Measurements from ENCODE around the gene MNAT1. TPM values are rescaled to one million over a fixed set of nuclear protein-coding genes. Genes with fewer than 3 reads are reported as not detected.

The MNAT1 gene
- polyA plus RNA-seq, 1 of the 3 experiments (the other 2 are of a cell fraction), result 38.9 TPM

GRCh38 chr14:60998617-60999016 lies 264.1 kb downstream of the MNAT1 start:
- Histone ChIP-seq H3K36me3 (replicated peaks in 1 of 2; ENCODE audit: control insufficient read depth in 1 of 2, insufficient read depth in 2 of 2, low read length in 1 of 2) (peaks cover 9 to 23% of the 10 kb centered on the region in 2 experiments), H2AFZ (ENCODE audit: low read depth) (no peak overlapping the region), H3K4me1 (ENCODE audit: control insufficient read depth in 1 of 2, insufficient read depth in 2 of 2, low read depth in 1 of 2, low read length in 1 of 2) (no peaks in the 10 kb centered on the region), H3K9ac (no peak overlapping the region), H3K27me3 (ENCODE audit: insufficient read depth) (no peaks in the 10 kb centered on the region), H3K79me2 (ENCODE audit: insufficient read depth) (no peaks in the 10 kb centered on the region), H3K27ac (ENCODE audit: low read depth in 2 of 2, low read length in 1 of 2) (no peak overlapping the region), H3K4me2 (no peak overlapping the region), H3K4me3 (ENCODE audit: low read depth in 2 of 2, low read length in 1 of 2) (no peak overlapping the region), H3K9me3 (no peaks in the 10 kb centered on the region), H4K20me1 (ENCODE audit: insufficient read depth) (no peaks in the 10 kb centered on the region), H3K9me2 (no peaks in the 10 kb centered on the region), H3F3A (replicated peaks; ENCODE audit: insufficient read depth) (no peaks in the 10 kb centered on the region)
- 93% methylated on average over 9 of the region's 9 CpGs for WGBS (ENCODE audit: low lambda C conversion rate)
- no peak for DNase-seq
- ChIA-PET POLR2A (no interaction called here), CTCF (interaction anchor here (1.4 to 2.3 kb wide), 2 partner anchors 254 to 374 kb away, joined by 3 to 6 read pairs; no protein-coding TSS in a partner anchor)
- TF ChIP-seq, protein P1, sequence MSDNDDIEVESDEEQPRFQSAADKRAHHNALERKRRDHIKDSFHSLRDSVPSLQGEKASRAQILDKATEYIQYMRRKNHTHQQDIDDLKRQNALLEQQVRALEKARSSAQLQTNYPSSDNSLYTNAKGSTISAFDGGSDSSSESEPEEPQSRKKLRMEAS (IDR thresholded peaks at IDR 0.05; ENCODE audit: low read depth), result no peak
- no peak for TF ChIP-seq MXI1 (IDR thresholded peaks at IDR 0.05; ENCODE audit: low read depth, low read length)
- TF ChIP-seq, protein P2, sequence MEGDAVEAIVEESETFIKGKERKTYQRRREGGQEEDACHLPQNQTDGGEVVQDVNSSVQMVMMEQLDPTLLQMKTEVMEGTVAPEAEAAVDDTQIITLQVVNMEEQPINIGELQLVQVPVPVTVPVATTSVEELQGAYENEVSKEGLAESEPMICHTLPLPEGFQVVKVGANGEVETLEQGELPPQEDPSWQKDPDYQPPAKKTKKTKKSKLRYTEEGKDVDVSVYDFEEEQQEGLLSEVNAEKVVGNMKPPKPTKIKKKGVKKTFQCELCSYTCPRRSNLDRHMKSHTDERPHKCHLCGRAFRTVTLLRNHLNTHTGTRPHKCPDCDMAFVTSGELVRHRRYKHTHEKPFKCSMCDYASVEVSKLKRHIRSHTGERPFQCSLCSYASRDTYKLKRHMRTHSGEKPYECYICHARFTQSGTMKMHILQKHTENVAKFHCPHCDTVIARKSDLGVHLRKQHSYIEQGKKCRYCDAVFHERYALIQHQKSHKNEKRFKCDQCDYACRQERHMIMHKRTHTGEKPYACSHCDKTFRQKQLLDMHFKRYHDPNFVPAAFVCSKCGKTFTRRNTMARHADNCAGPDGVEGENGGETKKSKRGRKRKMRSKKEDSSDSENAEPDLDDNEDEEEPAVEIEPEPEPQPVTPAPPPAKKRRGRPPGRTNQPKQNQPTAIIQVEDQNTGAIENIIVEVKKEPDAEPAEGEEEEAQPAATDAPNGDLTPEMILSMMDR (IDR thresholded peaks at IDR 0.05), result no peak
- TF ChIP-seq ELF1 (IDR thresholded peaks at IDR 0.05), result no peak
- no peak for TF ChIP-seq TCF12 (IDR thresholded peaks at IDR 0.05)
- TF ChIP-seq SIN3A (IDR thresholded peaks at IDR 0.05; ENCODE audit: borderline replicate concordance, low read depth, low read length), result no peak
- TF ChIP-seq RCOR1 (IDR thresholded peaks at IDR 0.05; ENCODE audit: low read length), result no peak
- TF ChIP-seq RFX5 (IDR thresholded peaks at IDR 0.05; ENCODE audit: low read length), result no peak
- no peak for TF ChIP-seq EP300 (IDR thresholded peaks at IDR 0.05; ENCODE audit: borderline replicate concordance in 1 of 2, low read depth in 1 of 2, low read length in 1 of 2)
- TF ChIP-seq FOXJ3 (CRISPR knock-in tag; IDR thresholded peaks at IDR 0.05), result no peak
- no peak for TF ChIP-seq FOXM1 (IDR thresholded peaks at IDR 0.05; ENCODE audit: low read depth)

DNA sequence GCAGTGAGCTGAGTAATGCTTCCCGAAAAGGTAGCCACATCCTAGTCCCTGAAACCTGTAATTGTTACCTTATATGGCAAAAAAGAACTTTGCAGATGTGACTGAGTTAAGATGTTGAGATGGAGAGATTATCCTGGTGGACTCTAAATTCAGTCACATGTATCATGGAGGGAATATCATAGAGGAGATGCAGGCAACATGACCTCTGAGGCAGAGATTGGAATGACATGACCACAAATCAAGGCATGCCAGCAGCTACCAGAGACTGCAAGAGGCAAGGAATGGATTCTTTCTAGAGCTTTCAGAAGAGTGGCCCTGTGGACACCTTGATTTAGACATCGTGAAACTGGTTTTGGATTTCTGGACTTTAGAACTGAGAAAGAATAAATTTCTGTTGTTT lies 265.0 kb downstream of the MNAT1 start:
- ChIA-PET POLR2A (no interaction called here), CTCF (interaction anchor here (1.4 kb wide), 1 partner anchor 253 kb away, joined by 3 read pairs; no protein-coding TSS in a partner anchor)
- no peak overlapping the region for H3K9ac ChIP-seq
- H2AFZ ChIP-seq (ENCODE audit: low read depth), result no peak overlapping the region
- H3K27ac ChIP-seq (ENCODE audit: low read depth in 2 of 2, low read length in 1 of 2), result no peak overlapping the region
- H3K27me3 ChIP-seq (ENCODE audit: insufficient read depth), result no peaks in the 10 kb centered on the region
- H3K9me3 ChIP-seq, result no peaks in the 10 kb centered on the region
- H3F3A ChIP-seq (replicated peaks; ENCODE audit: insufficient read depth), result no peaks in the 10 kb centered on the region
- DNase-seq, result no peak
- 97% methylated on average over 2 of the region's 2 CpGs for WGBS (ENCODE audit: low lambda C conversion rate)
- H3K4me2 ChIP-seq, result no peak overlapping the region
- H3K36me3 ChIP-seq (replicated peaks in 1 of 2; ENCODE audit: control insufficient read depth in 1 of 2, insufficient read depth in 2 of 2, low read length in 1 of 2), result peaks cover 5 to 20% of the 10 kb centered on the region in 2 experiments
- no peaks in the 10 kb centered on the region for H4K20me1 ChIP-seq (ENCODE audit: insufficient read depth)
- H3K79me2 ChIP-seq (ENCODE audit: insufficient read depth), result no peaks in the 10 kb centered on the region
- no peak overlapping the region for H3K4me3 ChIP-seq (ENCODE audit: low read depth in 2 of 2, low read length in 1 of 2)
- H3K4me1 ChIP-seq (ENCODE audit: control insufficient read depth in 1 of 2, insufficient read depth in 2 of 2, low read depth in 1 of 2, low read length in 1 of 2), result no peaks in the 10 kb centered on the region
- TF ChIP-seq FOSL2 (IDR thresholded peaks at IDR 0.05; ENCODE audit: borderline replicate concordance, low read depth), result no peak
- no peak for TF ChIP-seq FOXJ3 (CRISPR knock-in tag; IDR thresholded peaks at IDR 0.05)
- no peak for TF ChIP-seq MEF2A (IDR thresholded peaks at IDR 0.05; ENCODE audit: borderline replicate concordance, low read depth)
- TF ChIP-seq TAF1 (IDR thresholded peaks at IDR 0.05; ENCODE audit: borderline replicate concordance, low read depth, low read length), result no peak
- TF ChIP-seq MXI1 (IDR thresholded peaks at IDR 0.05; ENCODE audit: low read depth, low read length), result no peak
- no peak for TF ChIP-seq USF2 (IDR thresholded peaks at IDR 0.05; ENCODE audit: borderline replicate concordance, low read depth, low read length)
- no peaks in the 10 kb centered on the region for H3K9me2 ChIP-seq
